COLO829 (cell line): ENCODE results near the gene ACSM6.
"Not testable (repeated sequence)": the region's sequence is repeated elsewhere in the genome, so short reads cannot be mapped to it uniquely, and the experiment has no call there.

Experiments
- DNase-seq: peaks from one replicate; pipeline ENCODE4 v3.0.0; 2012; ENCODE audit warnings: low spot score

The ACSM6 gene

GRCh38 chr10:95214793-95215192, 20.8 kb downstream of the ACSM6 start:
- no peak for DNase-seq

GRCh38 chr10:95217476-95217875, 23.4 kb downstream of the ACSM6 start:
- DNase-seq = no peak

DNA sequence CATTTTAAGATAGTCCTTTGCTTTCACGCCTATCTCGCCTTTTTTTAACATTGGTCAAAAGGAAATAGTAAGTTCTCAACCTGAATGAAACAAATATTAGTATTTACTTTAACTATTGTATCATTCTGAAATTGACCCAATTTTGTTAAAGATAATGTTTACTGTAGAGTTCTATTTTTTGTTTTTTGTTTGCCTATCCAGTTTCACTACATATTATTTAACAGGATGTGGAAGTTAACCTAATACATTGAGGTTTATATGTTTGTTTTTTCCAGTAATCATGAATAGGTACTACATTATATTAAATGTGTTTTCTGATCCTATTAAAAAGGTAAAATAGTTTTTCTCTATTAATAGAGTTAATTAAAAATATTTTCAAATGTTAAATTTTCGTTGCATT, 26.5 kb downstream of the ACSM6 start:
- no peak for DNase-seq

GRCh38 chr10:95221124-95221523, 27.1 kb downstream of the ACSM6 start:
- DNase-seq = no peak

GRCh38 chr10:95225136-95225535, 31.1 kb downstream of the ACSM6 start:
- DNase-seq = no peak

DNA sequence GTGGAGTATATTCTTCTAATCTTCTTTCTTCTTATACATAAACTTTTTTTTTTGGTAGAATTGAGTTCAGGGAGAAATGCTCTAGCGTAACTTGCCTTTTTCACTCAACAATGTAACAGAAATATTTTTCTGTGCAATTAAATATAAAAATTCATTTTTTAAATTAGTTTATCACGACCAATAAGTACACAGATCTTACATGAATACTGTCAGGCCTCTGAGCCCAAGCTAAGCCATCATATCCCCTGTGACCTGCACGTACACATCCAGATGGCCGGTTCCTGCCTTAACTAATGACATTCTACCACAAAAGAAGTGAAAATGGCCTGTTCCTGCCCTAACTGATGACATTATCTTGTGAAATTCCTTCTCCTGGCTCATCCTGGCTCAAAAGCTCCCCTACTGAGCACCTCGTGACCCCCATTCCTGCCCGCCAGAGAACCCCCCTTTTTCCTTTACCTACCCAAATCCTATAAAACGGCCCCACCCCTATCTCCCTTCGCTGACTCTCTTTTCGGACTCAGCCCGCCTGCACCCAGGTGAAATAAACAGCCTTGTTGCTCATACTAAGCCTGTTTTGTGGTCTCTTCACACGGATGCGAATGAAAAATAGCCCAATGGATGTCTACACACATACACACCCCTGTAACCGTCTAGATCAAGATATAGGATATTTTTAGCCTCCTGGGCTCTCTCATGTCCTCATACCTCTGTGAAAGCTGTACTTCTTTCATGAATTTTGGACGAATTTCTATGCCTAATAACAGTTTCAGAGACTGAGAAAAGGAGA, 35.1 kb downstream of the ACSM6 start:
- not testable (repeated sequence) for DNase-seq

DNA sequence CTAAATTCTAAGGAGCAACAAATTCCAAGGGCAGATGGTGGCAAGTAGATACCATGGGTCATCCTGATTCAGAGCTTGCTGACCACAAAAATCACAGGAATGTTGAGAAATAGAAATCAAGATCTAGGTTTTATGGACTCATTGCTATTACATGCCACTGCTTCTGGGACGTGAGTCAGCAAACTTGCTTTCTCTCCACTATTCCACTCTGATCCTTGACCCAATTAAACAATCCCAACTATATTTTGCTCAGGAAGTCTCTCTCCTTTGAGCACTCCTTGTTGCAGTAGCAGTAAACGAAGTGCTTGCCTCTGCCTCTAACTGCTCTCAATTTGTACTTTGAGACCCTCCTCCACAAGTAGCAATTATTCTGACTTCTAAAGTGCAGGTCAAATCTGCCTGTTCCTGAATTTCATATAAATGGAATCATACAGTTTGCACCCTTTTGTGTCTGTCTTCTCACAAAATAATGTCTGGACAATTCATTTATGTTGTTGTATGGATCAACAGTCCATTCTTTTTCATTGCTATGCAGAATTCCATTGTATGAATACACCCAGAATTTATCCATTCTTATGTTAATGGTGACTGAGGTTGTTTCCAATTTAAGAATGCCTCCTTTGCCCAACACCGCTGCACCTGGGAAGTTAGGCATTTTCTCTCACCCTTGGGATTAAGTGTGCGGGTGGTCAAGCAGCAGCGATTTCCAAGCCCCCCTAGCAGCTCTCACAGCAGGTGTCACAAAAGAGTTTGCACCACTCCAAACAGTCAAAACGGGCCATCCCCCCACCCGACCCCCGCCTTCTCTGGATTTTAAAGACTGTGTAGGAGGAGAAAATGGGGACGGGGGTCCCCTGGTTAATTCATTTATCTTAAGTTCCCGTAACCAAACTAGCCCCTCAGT, 35.9 kb downstream of the ACSM6 start:
- no peak for DNase-seq

GRCh38 chr10:95230677-95231586, 36.9 kb downstream of the ACSM6 start:
- not testable (repeated sequence) for DNase-seq

- DNase-seq = no peak
Observed at GRCh38 chr10:95233377-95234034, 39.5 kb downstream of the ACSM6 start.

DNA sequence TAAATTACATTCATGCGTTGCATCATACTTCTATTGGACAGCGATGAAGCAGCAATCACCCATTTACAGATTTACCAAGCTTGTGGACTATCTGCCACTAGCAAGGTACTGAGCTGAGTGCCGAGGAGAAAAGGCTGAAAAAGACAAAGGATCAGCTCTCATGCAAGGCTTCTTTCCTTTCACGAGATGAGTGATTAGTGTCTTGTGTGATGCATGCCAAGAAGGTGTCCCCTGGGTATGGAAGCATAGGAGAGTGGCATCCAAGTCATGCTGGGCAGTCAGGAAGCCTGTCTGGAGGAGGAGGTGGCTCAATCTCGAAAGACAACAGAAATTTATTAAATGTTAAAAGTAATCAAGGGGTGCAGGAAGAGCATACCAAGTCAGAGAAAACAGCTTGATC, 40.9 kb downstream of the ACSM6 start:
- DNase-seq = no peak

- DNase-seq = no peak
Observed at GRCh38 chr10:95235676-95236067, 41.6 kb downstream of the ACSM6 start.

DNA sequence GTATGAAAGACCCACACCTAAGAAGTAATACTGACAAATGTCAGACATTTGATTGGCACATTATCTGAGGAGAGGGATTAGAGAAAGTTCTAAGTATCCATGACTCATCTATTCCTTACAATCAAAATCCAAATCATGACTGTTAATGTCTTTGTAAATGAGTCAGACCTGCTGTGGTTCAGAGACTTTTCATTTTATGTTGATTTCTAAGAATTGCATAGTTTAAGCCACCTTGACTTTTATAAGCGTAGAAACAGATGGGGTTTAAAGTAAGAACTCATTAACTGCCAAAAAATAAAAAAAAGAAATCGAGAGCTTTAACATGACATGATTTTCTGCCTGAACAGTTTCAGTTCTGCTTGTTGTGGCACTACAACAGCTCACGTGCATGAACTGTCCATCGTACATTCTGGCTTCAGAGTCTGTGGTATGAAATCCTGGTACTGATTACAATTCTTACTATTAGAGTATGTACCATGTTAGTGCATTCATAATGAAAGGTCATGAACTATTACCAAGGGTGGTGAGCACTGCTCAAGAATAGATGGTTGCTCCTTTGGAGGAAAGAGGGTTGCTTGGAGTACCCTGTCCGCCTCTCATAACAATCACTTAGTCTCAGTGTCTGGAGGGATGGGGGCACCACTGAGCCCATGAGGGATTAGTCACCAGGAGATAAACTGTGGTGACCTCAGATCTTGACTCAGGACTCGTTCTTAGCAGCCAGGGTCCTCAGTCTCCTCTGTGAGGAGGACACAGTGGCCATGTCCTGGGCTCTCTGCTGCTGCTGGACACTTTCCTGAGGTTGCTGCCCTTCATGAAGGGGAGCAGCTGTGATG, 42.2 kb downstream of the ACSM6 start:
- no peak for DNase-seq

- no peak for DNase-seq
Observed at GRCh38 chr10:95237376-95238170, 43.5 kb downstream of the ACSM6 start.

DNA sequence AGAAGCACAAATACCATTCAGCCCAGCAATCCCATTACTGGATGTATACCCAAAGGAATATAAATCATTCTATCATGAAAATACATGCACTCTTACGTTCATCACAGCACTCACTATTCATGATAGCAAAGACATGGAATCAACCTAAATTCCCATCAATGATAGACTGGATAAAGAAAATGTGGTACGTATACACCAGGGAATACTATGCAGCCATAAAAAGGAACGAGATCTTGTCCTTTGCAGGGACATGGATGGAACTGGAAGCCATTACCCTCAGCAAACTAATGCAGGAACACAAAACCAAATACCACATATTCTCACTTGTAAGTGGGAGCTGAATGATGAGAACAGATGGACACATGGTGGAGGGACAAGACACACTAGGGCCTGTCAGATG, 46.1 kb downstream of the ACSM6 start:
- not testable (repeated sequence) for DNase-seq

GRCh38 chr10:95240811-95241210, 46.8 kb downstream of the ACSM6 start:
- DNase-seq = no peak

- DNase-seq = no peak
Observed at GRCh38 chr10:95241533-95241932, 47.5 kb downstream of the ACSM6 start.

DNA sequence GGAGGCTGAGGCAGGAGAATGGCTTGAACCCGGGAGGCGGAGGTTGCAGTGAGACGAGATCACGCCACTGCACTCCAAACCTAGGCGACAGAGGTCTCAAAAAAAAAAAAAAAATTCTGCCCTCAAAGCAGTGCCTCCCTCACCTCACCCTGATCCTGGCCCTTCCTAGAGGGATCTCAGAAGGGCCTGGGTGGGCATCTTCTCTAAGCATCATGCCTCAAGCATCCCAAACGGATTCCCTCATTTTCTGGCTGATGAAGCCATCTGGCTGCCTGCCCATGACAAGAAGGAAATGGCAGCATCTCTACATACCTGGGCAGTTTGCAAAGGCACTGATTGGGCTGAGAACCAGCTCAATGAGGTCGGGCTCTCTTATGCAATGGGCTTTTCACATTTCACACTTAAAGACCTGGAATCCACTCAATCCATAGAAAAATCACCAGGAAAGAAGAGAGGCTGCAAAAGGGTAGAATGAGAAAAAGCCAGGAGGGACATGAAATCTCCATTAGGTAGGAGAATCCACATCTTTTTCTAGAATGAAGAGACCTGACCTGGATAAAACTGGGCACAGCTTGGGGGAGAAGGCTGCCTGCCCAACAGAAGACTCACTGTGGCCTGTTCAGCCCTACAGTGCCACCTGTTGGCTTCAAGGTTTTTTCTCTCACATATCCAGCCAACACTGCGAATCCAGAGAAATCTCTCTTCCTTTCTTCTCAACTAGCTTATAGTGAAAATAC, 48.7 kb downstream of the ACSM6 start:
- DNase-seq = peak; percentile 43

GRCh38 chr10:95243318-95243617, 49.2 kb downstream of the ACSM6 start:
- no peak for DNase-seq

DNA sequence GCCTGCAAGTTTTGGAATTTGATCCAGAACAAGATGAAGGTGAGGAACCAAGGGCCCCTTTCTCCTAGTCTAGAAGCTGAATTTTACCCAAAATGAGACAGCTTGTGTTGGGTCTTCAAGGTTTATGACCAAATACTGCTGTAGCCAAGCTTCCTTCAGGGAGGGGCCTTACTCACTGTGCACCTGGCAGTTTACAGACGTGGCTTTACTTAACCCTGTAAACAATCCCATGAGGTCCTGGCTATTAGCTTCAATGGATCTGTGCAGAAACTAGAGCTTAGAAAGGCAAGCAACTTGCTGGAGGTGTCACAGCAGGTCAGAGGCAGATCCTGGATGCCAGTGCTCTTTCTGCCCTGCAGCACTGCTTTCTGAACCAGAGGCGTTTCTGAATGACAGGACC, 50.1 kb downstream of the ACSM6 start:
- no peak for DNase-seq
